ENCODE measurements around the gene ZMYND19. TPM values are rescaled to one million over a fixed set of nuclear protein-coding genes. Genes with fewer than 3 reads are reported as not detected.

The ZMYND19 gene
- 10 to 100 TPM; 25.9 to 33.2 TPM for polyA plus RNA-seq

- Histone ChIP-seq H3K27me3 (ENCODE audit: control insufficient read depth in 1 of 2, insufficient read depth in 2 of 2, low read length in 2 of 2) (no peaks in the 10 kb centered on the region), H3K4me3 (ENCODE audit: low read depth in 1 of 2, low read length in 2 of 2) (peak within 1 kb of the TSS; percentile 69 to 84), H3K9me3 (ENCODE audit: control insufficient read depth in 2 of 2, insufficient read depth in 1 of 2, low read depth in 1 of 2, low read length in 1 of 2) (no peaks in the 10 kb centered on the region), H3K36me3 (ENCODE audit: control insufficient read depth in 2 of 2, insufficient read depth in 2 of 2, low read length in 1 of 2) (peaks cover 0 to 24% of the 10 kb centered on the region in 2 donors), H3K27ac (ENCODE audit: low read depth in 2 of 2, low read length in 1 of 2) (peak within 1 kb of the TSS; percentile 47 to 70), H3K4me1 (ENCODE audit: control insufficient read depth in 2 of 2, insufficient read depth in 2 of 2, low read length in 1 of 2) (peaks cover 6 to 10% of the 10 kb centered on the region in 2 donors)
- 1% methylated on average over 76 to 113 of the region's 113 CpGs for WGBS, 2 donors
These were observed at the start of gene ZMYND19 for GRCh38 chr9:137590469-137591383. TSS of gene ZMYND19 (minus strand) at chr9:137590512. CDS start at chr9:137590263, 249 bp downstream.

GRCh38 chr9:137639303-137640051 lies 49.2 kb upstream of the ZMYND19 start:
- Histone ChIP-seq H3K9me3 (ENCODE audit: control insufficient read depth in 2 of 2, insufficient read depth in 1 of 2, low read depth in 1 of 2, low read length in 1 of 2) (no peaks in the 10 kb centered on the region), H3K36me3 (ENCODE audit: control insufficient read depth in 2 of 2, insufficient read depth in 2 of 2, low read length in 1 of 2) (peaks cover 0 to 3% of the 10 kb centered on the region in 2 donors), H3K4me1 (ENCODE audit: control insufficient read depth in 2 of 2, insufficient read depth in 2 of 2, low read length in 1 of 2) (no peaks in the 10 kb centered on the region), H3K27ac (ENCODE audit: low read depth in 2 of 2, low read length in 1 of 2) (no peak overlapping the region), H3K27me3 (ENCODE audit: control insufficient read depth in 1 of 2, insufficient read depth in 2 of 2, low read length in 2 of 2) (no peaks in the 10 kb centered on the region), H3K4me3 (ENCODE audit: low read depth in 1 of 2, low read length in 2 of 2) (no peak overlapping the region)
- 70 to 72% methylated on average over 12 of the region's 12 CpGs for WGBS, 2 donors

DNA sequence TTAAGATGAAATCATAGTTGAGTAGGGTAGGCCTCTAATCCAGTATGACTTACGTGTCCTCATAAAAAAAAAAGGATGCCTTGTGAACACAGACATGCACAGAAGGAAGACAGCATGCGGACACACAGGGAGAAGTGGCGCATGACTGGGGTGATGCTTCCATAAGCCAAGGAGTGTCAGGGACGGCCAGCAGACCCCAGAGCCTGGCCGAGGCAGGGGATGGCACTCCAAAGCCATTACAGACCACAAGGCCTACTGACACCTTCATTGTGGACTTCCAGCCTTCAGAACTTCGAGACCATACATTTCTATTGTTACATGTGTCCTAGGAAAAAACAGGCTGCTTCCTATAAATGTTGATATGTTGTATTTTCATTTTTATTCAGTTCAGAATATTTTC lies 48.4 kb upstream of the ZMYND19 start:
- 87 to 92% methylated on average over 6 of the region's 6 CpGs for WGBS, 2 donors

GRCh38 chr9:137634016-137634415 lies 43.7 kb upstream of the ZMYND19 start:
- Histone ChIP-seq H3K27ac (ENCODE audit: low read depth in 2 of 2, low read length in 1 of 2) (no peak overlapping the region), H3K4me3 (ENCODE audit: low read depth in 1 of 2, low read length in 2 of 2) (no peak overlapping the region), H3K4me1 (ENCODE audit: control insufficient read depth in 2 of 2, insufficient read depth in 2 of 2, low read length in 1 of 2) (peaks cover 0 to 4% of the 10 kb centered on the region in 2 donors), H3K36me3 (ENCODE audit: control insufficient read depth in 2 of 2, insufficient read depth in 2 of 2, low read length in 1 of 2) (no peaks in the 10 kb centered on the region), H3K27me3 (ENCODE audit: control insufficient read depth in 1 of 2, insufficient read depth in 2 of 2, low read length in 2 of 2) (no peaks in the 10 kb centered on the region), H3K9me3 (ENCODE audit: control insufficient read depth in 2 of 2, insufficient read depth in 1 of 2, low read depth in 1 of 2, low read length in 1 of 2) (no peaks in the 10 kb centered on the region)
- 83 to 88% methylated on average over 5 of the region's 5 CpGs for WGBS, 2 donors

More for the DNA sequence above, 48.4 kb upstream of the ZMYND19 start:
- H3K4me3 ChIP-seq (ENCODE audit: low read depth in 1 of 2, low read length in 2 of 2) = no peak overlapping the region
- no peak overlapping the region for H3K27ac ChIP-seq (ENCODE audit: low read depth in 2 of 2, low read length in 1 of 2)
- H3K9me3 ChIP-seq (ENCODE audit: control insufficient read depth in 2 of 2, insufficient read depth in 1 of 2, low read depth in 1 of 2, low read length in 1 of 2) = no peaks in the 10 kb centered on the region
- no peaks in the 10 kb centered on the region for H3K27me3 ChIP-seq (ENCODE audit: control insufficient read depth in 1 of 2, insufficient read depth in 2 of 2, low read length in 2 of 2)
- no peaks in the 10 kb centered on the region for H3K4me1 ChIP-seq (ENCODE audit: control insufficient read depth in 2 of 2, insufficient read depth in 2 of 2, low read length in 1 of 2)
- H3K36me3 ChIP-seq (ENCODE audit: control insufficient read depth in 2 of 2, insufficient read depth in 2 of 2, low read length in 1 of 2) = no peaks in the 10 kb centered on the region

GRCh38 chr9:137632230-137633161 lies 42.2 kb upstream of the ZMYND19 start:
- Histone ChIP-seq H3K27me3 (ENCODE audit: control insufficient read depth in 1 of 2, insufficient read depth in 2 of 2, low read length in 2 of 2) (no peaks in the 10 kb centered on the region), H3K27ac (ENCODE audit: low read depth in 2 of 2, low read length in 1 of 2) (peak overlapping the region in 1 of 2 donors; percentile 28), H3K4me3 (ENCODE audit: low read depth in 1 of 2, low read length in 2 of 2) (no peak overlapping the region), H3K4me1 (ENCODE audit: control insufficient read depth in 2 of 2, insufficient read depth in 2 of 2, low read length in 1 of 2) (peaks cover 0 to 4% of the 10 kb centered on the region in 2 donors), H3K9me3 (ENCODE audit: control insufficient read depth in 2 of 2, insufficient read depth in 1 of 2, low read depth in 1 of 2, low read length in 1 of 2) (no peaks in the 10 kb centered on the region), H3K36me3 (ENCODE audit: control insufficient read depth in 2 of 2, insufficient read depth in 2 of 2, low read length in 1 of 2) (no peaks in the 10 kb centered on the region)
- WGBS, 2 donors = 73 to 77% methylated on average over 23 of the region's 23 CpGs

GRCh38 chr9:137631345-137632229 lies 41.3 kb upstream of the ZMYND19 start:
- Histone ChIP-seq H3K36me3 (ENCODE audit: control insufficient read depth in 2 of 2, insufficient read depth in 2 of 2, low read length in 1 of 2) (no peaks in the 10 kb centered on the region), H3K9me3 (ENCODE audit: control insufficient read depth in 2 of 2, insufficient read depth in 1 of 2, low read depth in 1 of 2, low read length in 1 of 2) (no peaks in the 10 kb centered on the region), H3K4me1 (ENCODE audit: control insufficient read depth in 2 of 2, insufficient read depth in 2 of 2, low read length in 1 of 2) (peaks cover 0 to 4% of the 10 kb centered on the region in 2 donors), H3K27me3 (ENCODE audit: control insufficient read depth in 1 of 2, insufficient read depth in 2 of 2, low read length in 2 of 2) (no peaks in the 10 kb centered on the region), H3K4me3 (ENCODE audit: low read depth in 1 of 2, low read length in 2 of 2) (no peak overlapping the region), H3K27ac (ENCODE audit: low read depth in 2 of 2, low read length in 1 of 2) (no peak overlapping the region)
- WGBS, 2 donors = 87 to 89% methylated on average over 16 of the region's 16 CpGs

DNA sequence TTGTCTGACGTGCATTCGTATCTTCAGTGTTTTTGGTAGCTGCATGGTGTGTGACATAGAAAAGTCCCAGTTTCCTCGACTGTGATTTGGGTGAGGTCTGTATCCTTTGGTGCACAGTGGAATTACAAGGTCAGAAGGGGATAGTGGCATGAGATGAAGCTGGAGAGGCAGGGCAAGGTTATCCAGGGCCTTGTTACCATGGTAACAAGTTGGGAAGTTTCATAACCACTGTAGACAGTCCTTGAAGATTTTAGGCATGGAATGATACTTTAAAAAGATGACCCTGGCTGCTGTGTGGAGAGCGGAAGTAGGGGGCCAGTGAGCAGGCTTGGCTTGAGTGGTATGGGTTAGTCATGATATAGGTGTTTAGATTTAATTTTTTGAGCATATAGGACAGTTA lies 40.4 kb upstream of the ZMYND19 start:
- H3K4me3 ChIP-seq (ENCODE audit: low read depth in 1 of 2, low read length in 2 of 2) = no peak overlapping the region
- no peaks in the 10 kb centered on the region for H3K36me3 ChIP-seq (ENCODE audit: control insufficient read depth in 2 of 2, insufficient read depth in 2 of 2, low read length in 1 of 2)
- no peaks in the 10 kb centered on the region for H3K9me3 ChIP-seq (ENCODE audit: control insufficient read depth in 2 of 2, insufficient read depth in 1 of 2, low read depth in 1 of 2, low read length in 1 of 2)
- no peaks in the 10 kb centered on the region for H3K27me3 ChIP-seq (ENCODE audit: control insufficient read depth in 1 of 2, insufficient read depth in 2 of 2, low read length in 2 of 2)
- H3K27ac ChIP-seq (ENCODE audit: low read depth in 2 of 2, low read length in 1 of 2) = no peak overlapping the region
- 63 to 79% methylated on average over 4 of the region's 4 CpGs for WGBS, 2 donors
- H3K4me1 ChIP-seq (ENCODE audit: control insufficient read depth in 2 of 2, insufficient read depth in 2 of 2, low read length in 1 of 2) = peaks cover 0 to 4% of the 10 kb centered on the region in 2 donors

DNA sequence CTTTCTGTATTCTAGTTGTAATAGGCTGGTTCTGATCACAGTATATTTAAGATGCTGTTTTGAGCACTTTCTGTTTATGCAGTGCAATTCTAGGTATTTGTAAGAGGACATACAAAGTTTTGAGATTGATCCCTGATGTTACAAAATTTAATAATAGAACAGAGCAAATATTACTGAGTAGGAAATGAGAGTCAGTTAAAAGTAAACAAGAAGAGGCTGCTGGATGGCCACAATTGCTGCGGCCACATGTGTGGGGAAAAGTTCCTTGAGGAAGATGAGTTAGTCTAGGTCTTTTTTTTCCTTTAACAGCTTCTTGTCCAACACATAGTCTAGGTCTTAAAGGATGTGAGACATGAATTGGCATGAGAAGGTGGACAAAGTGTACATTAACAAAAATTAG lies 39.8 kb upstream of the ZMYND19 start:
- WGBS, 2 donors = 46 to 58% methylated on average over 1 of the region's 1 CpG
- Histone ChIP-seq H3K27ac (ENCODE audit: low read depth in 2 of 2, low read length in 1 of 2) (no peak overlapping the region), H3K27me3 (ENCODE audit: control insufficient read depth in 1 of 2, insufficient read depth in 2 of 2, low read length in 2 of 2) (no peaks in the 10 kb centered on the region), H3K9me3 (ENCODE audit: control insufficient read depth in 2 of 2, insufficient read depth in 1 of 2, low read depth in 1 of 2, low read length in 1 of 2) (no peaks in the 10 kb centered on the region), H3K36me3 (ENCODE audit: control insufficient read depth in 2 of 2, insufficient read depth in 2 of 2, low read length in 1 of 2) (no peaks in the 10 kb centered on the region), H3K4me1 (ENCODE audit: control insufficient read depth in 2 of 2, insufficient read depth in 2 of 2, low read length in 1 of 2) (peaks cover 0 to 4% of the 10 kb centered on the region in 2 donors), H3K4me3 (ENCODE audit: low read depth in 1 of 2, low read length in 2 of 2) (no peak overlapping the region)

Measured in esophagus (tissue), 2 donors.